WTC11 (cell line): ENCODE results near the gene TNFAIP3. TPM values are rescaled to one million over a fixed set of nuclear protein-coding genes. Genes with fewer than 3 reads are reported as not detected.
"Not testable (repeated sequence)": the region's sequence is repeated elsewhere in the genome, so short reads cannot be mapped to it uniquely, and the experiment has no call there.

Experiments used
- ATAC-seq: fragments of 200-7000 bp; cut with Tn5 transposase; 2 replicates; pipeline ENCODE4 v1.10.0; 2021; ENCODE audit warnings: mild to moderate bottlenecking, moderate library complexity
- CTCF ChIA-PET: fragments of 300-600 bp; sonication (Branson Sonifier 250); formaldehyde crosslinking; loops from one replicate; lab custom pipeline; 2021; ENCODE audit warnings: antibody characterized with exemption; lab: Charles Lee
- POLR2A ChIA-PET: fragments of 350-600 bp; sonication (Branson Sonifier 250); formaldehyde crosslinking; loops from one replicate; lab custom pipeline; 2021; ENCODE audit warnings: antibody characterized with exemption; lab: Charles Lee
- DNase-seq: peaks from one replicate; pipeline ENCODE4 v3.0.0; 2021; ENCODE audit warnings: low spot score
- H3K27ac Mint-ChIP-seq: 2 replicates; pipeline ENCODE4 v1.8.0; 2021; ENCODE audit warnings: mixed read lengths
- H3K27me3 Mint-ChIP-seq: 2 replicates; pipeline ENCODE4 v1.8.0; 2021; ENCODE audit warnings: low read depth, mild to moderate bottlenecking, moderate library complexity, mixed read lengths
- H3K36me3 Mint-ChIP-seq: 2 replicates; pipeline ENCODE4 v1.8.0; 2021; ENCODE audit warnings: mixed read lengths
- H3K4me1 Mint-ChIP-seq: 2 replicates; pipeline ENCODE4 v1.8.0; 2022; ENCODE audit warnings: mixed read lengths
- H3K4me3 Mint-ChIP-seq: 2 replicates; pipeline ENCODE4 v1.8.0; 2021; ENCODE audit warnings: mild to moderate bottlenecking, moderate library complexity, mixed read lengths
- H3K9me3 Mint-ChIP-seq: 2 replicates; pipeline ENCODE4 v1.8.0; 2021; ENCODE audit warnings: mixed read lengths
- AR ChIP-seq: fragments of 250-450 bp; sonication (Bioruptor Pico); IDR thresholded peaks from 2 replicates; pipeline ENCODE4 v1.9.0; 2021; ENCODE audit warnings: mild to moderate bottlenecking
- ELF4 ChIP-seq: sonication (generic); formaldehyde crosslinking; IDR thresholded peaks from 2 replicates; pipeline ENCODE4 v1.8.1; 2022; ENCODE audit warnings: low read depth, mild to moderate bottlenecking, moderate library complexity, missing genetic modification reagents
- ESRRA ChIP-seq: sonication (generic); formaldehyde crosslinking; IDR thresholded peaks from 2 replicates; pipeline ENCODE4 v1.8.1; 2022; ENCODE audit warnings: mild to moderate bottlenecking, missing genetic modification reagents, borderline replicate concordance
- FOXP1 ChIP-seq: sonication (generic); formaldehyde crosslinking; IDR thresholded peaks from 2 replicates; pipeline ENCODE4 v1.8.0; 2022; ENCODE audit warnings: missing genetic modification reagents, mild to moderate bottlenecking, moderate library complexity, borderline replicate concordance
- GABPB1 ChIP-seq: sonication (generic); formaldehyde crosslinking; IDR thresholded peaks from 2 replicates; pipeline ENCODE4 v1.8.1; 2023; ENCODE audit warnings: mild to moderate bottlenecking, missing genetic modification reagents
- IRF1 ChIP-seq: sonication (generic); formaldehyde crosslinking; IDR thresholded peaks from 2 replicates; pipeline ENCODE4 v1.8.0; 2023; ENCODE audit warnings: missing genetic modification reagents
- IRF2 ChIP-seq: sonication (generic); formaldehyde crosslinking; IDR thresholded peaks from 2 replicates; pipeline ENCODE4 v1.8.0; 2022; ENCODE audit warnings: low read depth, missing genetic modification reagents, borderline replicate concordance
- JUN ChIP-seq: sonication (generic); formaldehyde crosslinking; IDR thresholded peaks from 2 replicates; pipeline ENCODE4 v1.8.0; 2023; ENCODE audit warnings: mild to moderate bottlenecking, missing genetic modification reagents
- MYBL2 ChIP-seq: sonication (generic); formaldehyde crosslinking; IDR thresholded peaks from 2 replicates; pipeline ENCODE4 v1.8.1; 2023; ENCODE audit warnings: mild to moderate bottlenecking, moderate library complexity, missing genetic modification reagents
- NR2C2 ChIP-seq: sonication (generic); formaldehyde crosslinking; IDR thresholded peaks from 2 replicates; pipeline ENCODE4 v1.8.0; 2022; ENCODE audit warnings: mild to moderate bottlenecking, missing genetic modification reagents
- SMAD3 ChIP-seq: sonication (generic); formaldehyde crosslinking; IDR thresholded peaks from 2 replicates; pipeline ENCODE4 v1.8.0; 2022; ENCODE audit warnings: missing genetic modification reagents, mild to moderate bottlenecking, borderline replicate concordance
- SOX15 ChIP-seq: fragments of 250-450 bp; sonication (Bioruptor Pico); IDR thresholded peaks from 2 replicates; pipeline ENCODE4 v1.9.0; 2021; ENCODE audit warnings: mild to moderate bottlenecking
- TP53 ChIP-seq: sonication (generic); formaldehyde crosslinking; IDR thresholded peaks from 2 replicates; pipeline ENCODE4 v1.8.1; 2023; ENCODE audit warnings: mild to moderate bottlenecking, missing genetic modification reagents
- ZNF232 ChIP-seq: sonication (generic); formaldehyde crosslinking; IDR thresholded peaks from 2 replicates; pipeline ENCODE4 v1.8.0; 2022; ENCODE audit warnings: mild to moderate bottlenecking, missing genetic modification reagents
- ZNF281 ChIP-seq: sonication (generic); formaldehyde crosslinking; IDR thresholded peaks from 2 replicates; pipeline ENCODE4 v1.8.0; 2023; ENCODE audit warnings: mild to moderate bottlenecking, missing genetic modification reagents
- ZNF512 ChIP-seq: sonication (generic); formaldehyde crosslinking; IDR thresholded peaks from 2 replicates; pipeline ENCODE4 v1.8.1; 2022; ENCODE audit warnings: missing genetic modification reagents, borderline replicate concordance
- ZNF671 ChIP-seq: fragments of 250-450 bp; sonication (Bioruptor Pico); IDR thresholded peaks from 2 replicates; pipeline ENCODE4 v1.8.0; 2021; ENCODE audit warnings: mild to moderate bottlenecking
- total RNA-seq: library from RNA; stranded (reverse); gene quantifications from 3 replicates; pipeline ENCODE4 v1.2.3, GENCODE V29; 2021

Gene TNFAIP3
- total RNA-seq, 1 experiment from 2014 or later, result 4.2 TPM

- peaks cover 9% of the 10 kb centered on the region for H3K36me3 Mint-ChIP-seq
- CTCF ChIA-PET, result no interaction called here
- H3K4me1 Mint-ChIP-seq, result no peaks in the 10 kb centered on the region
- no peak overlapping the region for H3K4me3 Mint-ChIP-seq
- peaks cover 52% of the 10 kb centered on the region for H3K9me3 Mint-ChIP-seq
- no peak for ATAC-seq
- DNase-seq, result no peak
- POLR2A ChIA-PET, result no interaction called here
- H3K27me3 Mint-ChIP-seq, result no peaks in the 10 kb centered on the region; the same call in 1 of the 2 replicates
- H3K27ac Mint-ChIP-seq, result no peak overlapping the region
- no peak for TF ChIP-seq ZNF671
- no peak for TF ChIP-seq SMAD3 (CRISPR knock-in tag)
- TF ChIP-seq GABPB1, result no peak
- no peak for TF ChIP-seq ZNF512 (CRISPR knock-in tag)
- TF ChIP-seq ZNF281 (CRISPR knock-in tag), result no peak
- TF ChIP-seq AR (CRISPR knock-in tag), result no peak
- no peak for TF ChIP-seq ESRRA (CRISPR knock-in tag)
- no peak for TF ChIP-seq MYBL2 (CRISPR knock-in tag)
- no peak for TF ChIP-seq IRF1
- no peak for TF ChIP-seq ELF4
- no peak for TF ChIP-seq TP53 (CRISPR knock-in tag)
- no peak for TF ChIP-seq FOXP1 (CRISPR knock-in tag)
- no peak for TF ChIP-seq NR2C2
- TF ChIP-seq SOX15, result no peak
- TF ChIP-seq JUN (CRISPR knock-in tag), result no peak
- TF ChIP-seq ZNF232 (CRISPR knock-in tag), result no peak
Observed at GRCh38 chr6:137840252-137840651, 26.8 kb upstream of the TNFAIP3 start.

- POLR2A ChIA-PET, result no interaction called here
- Mint-ChIP-seq H3K4me3 (no peak overlapping the region), H3K4me1 (no peaks in the 10 kb centered on the region), H3K27me3 (no peaks in the 10 kb centered on the region; the same call in 1 of the 2 replicates), H3K27ac (no peak overlapping the region), H3K9me3 (peaks cover 41% of the 10 kb centered on the region), H3K36me3 (peaks cover 9% of the 10 kb centered on the region)
- CTCF ChIA-PET, result no interaction called here
- ATAC-seq (no peak), DNase-seq (no peak)
- TF ChIP-seq IRF2 (CRISPR knock-in tag) (no peak), NR2C2 (no peak)
Observed at GRCh38 chr6:137843211-137843610, 23.8 kb upstream of the TNFAIP3 start.

- H3K36me3 Mint-ChIP-seq, CTCF ChIA-PET, H3K27me3 Mint-ChIP-seq, H3K4me3 Mint-ChIP-seq, DNase-seq, H3K27ac Mint-ChIP-seq, ATAC-seq, H3K4me1 Mint-ChIP-seq, POLR2A ChIA-PET: not testable (repeated sequence)
- peaks cover 30% of the 10 kb centered on the region for H3K9me3 Mint-ChIP-seq
Observed at GRCh38 chr6:137844327-137844726, 22.7 kb upstream of the TNFAIP3 start.

GRCh38 chr6:137844773-137845172 lies 22.3 kb upstream of the TNFAIP3 start:
- H3K36me3 Mint-ChIP-seq, POLR2A ChIA-PET, DNase-seq, H3K27me3 Mint-ChIP-seq, ATAC-seq, H3K27ac Mint-ChIP-seq, CTCF ChIA-PET, H3K4me3 Mint-ChIP-seq, H3K4me1 Mint-ChIP-seq: not testable (repeated sequence)
- peaks cover 26% of the 10 kb centered on the region for H3K9me3 Mint-ChIP-seq
